AG09309 (cell line): Measurements from ENCODE around the gene ANKRD50.
A peak's percentile ranks its signal among the peaks of the same experiment; 100 is the strongest.

ENCODE experiments used
- DNase-seq: peaks from one replicate; pipeline ENCODE4 v3.0.0-alpha.2; 2010; ENCODE audit warnings: low read depth
- H3K4me3 ChIP-seq: 2 replicates; pipeline ENCODE4 v1.5.1; 2011; ENCODE audit warnings: mild to moderate bottlenecking, low read depth, low read length, moderate library complexity; ENCODE audit not compliant: control insufficient read depth
- CTCF ChIP-seq: IDR thresholded peaks from 2 replicates; pipeline ENCODE4 v1.5.1; 2011; ENCODE audit warnings: mild to moderate bottlenecking, low read depth, low read length, inconsistent platforms; ENCODE audit not compliant: insufficient read depth, control insufficient read depth; ENCODE audit errors: missing control alignments

The ANKRD50 gene

GRCh38 chr4:124712372-124713184 lies at the start of gene ANKRD50:
Gene ANKRD50 (minus strand): TSS chr4:124712732. CDS start chr4:124710511, 2,221 bp downstream.
- DNase-seq, result peak; percentile 75
- H3K4me3 ChIP-seq, result peak within 1 kb of the TSS; percentile 92
- TF ChIP-seq CTCF, result no peak

- H3K4me3 ChIP-seq, result no peak overlapping the region
- no peak for TF ChIP-seq CTCF
- no peak for DNase-seq
These were observed 44.6 kb upstream of the ANKRD50 start for GRCh38 chr4:124757126-124757525.

DNA sequence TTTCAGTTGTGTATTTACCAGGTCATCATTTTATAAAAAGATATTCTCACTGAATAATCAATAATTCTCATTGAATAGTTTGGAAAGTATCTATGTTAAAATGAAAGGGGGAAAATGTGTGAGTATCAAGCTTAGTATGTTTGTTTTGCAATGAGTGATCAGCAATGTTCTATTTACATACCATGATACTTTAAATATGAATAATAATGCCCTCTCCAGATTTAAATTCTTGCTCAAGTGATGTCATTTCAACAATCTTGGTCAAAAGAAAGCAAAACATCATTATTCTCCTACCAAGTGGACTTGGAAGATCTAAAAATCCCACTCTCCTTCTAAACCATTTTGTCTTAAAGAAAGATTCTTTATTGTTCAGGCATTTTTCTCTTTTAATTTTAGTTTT lies 42.1 kb upstream of the ANKRD50 start:
- H3K4me3 ChIP-seq, result no peak overlapping the region
- DNase-seq, result no peak

GRCh38 chr4:124753941-124754581 lies 41.5 kb upstream of the ANKRD50 start:
- no peak for DNase-seq
- H3K4me3 ChIP-seq, result no peak overlapping the region
- no peak for TF ChIP-seq CTCF

More for the DNA sequence above, 42.1 kb upstream of the ANKRD50 start:
- no peak for TF ChIP-seq CTCF

DNA sequence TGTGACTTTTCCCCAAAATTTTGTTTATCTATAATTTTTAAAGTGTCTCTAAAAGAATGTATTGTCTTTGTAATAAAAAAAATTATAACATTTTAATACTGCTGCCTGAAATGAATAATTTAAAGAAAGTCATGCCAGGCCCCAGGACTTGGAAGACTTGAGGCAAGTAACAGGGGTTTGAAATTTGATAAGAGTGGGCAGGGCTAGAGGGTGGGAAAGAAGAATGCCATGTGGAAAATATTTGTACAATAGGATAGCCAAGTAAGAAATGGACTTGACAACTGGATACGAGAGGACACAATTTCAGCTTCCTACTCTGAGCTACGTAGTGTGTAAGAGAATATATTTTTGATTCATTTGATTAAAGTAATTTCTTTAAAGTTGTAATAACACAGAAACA lies 36.9 kb upstream of the ANKRD50 start:
- no peak for DNase-seq
- TF ChIP-seq CTCF, result no peak
- H3K4me3 ChIP-seq, result no peak overlapping the region

GRCh38 chr4:124748965-124749364 lies 36.4 kb upstream of the ANKRD50 start:
- no peak for TF ChIP-seq CTCF
- no peak for DNase-seq
- no peak overlapping the region for H3K4me3 ChIP-seq
